Stimulated activated CD4-positive, alpha-beta T cell treated with anti-CD3 and anti-CD28 coated beads, Interleukin-4, amount 100 ng/mL, for 1 hour (primary cell): ENCODE results near the gene SHISA6.
A peak's percentile ranks its signal among the peaks of the same experiment; 100 is the strongest.

Experiments used
- DNase-seq: peaks from one replicate; pipeline ENCODE4 v3.0.0-alpha.2; 2020

Gene SHISA6

GRCh38 chr17:11545696-11546095 is 304.7 kb downstream of the SHISA6 start:
- DNase-seq, result no peak

DNA sequence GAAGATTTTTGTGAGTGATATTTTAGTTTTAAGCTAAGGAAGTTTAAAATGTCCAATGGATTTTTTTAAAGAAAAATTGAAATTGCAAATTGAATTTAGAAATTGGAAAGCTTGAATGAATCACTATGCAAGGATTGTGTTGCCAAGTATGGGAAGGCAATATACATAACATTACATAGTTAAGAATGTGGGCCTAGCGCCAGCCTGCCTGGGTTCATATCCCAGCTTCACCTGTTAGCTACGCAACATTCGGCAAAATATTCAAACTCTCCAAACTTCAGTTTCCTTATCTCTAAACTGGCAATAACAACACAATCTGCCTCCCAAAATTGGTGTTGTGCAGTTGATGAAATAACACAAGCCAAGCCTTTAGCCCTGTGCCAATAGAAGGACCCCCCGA is 306.8 kb downstream of the SHISA6 start:
- no peak for DNase-seq

DNA sequence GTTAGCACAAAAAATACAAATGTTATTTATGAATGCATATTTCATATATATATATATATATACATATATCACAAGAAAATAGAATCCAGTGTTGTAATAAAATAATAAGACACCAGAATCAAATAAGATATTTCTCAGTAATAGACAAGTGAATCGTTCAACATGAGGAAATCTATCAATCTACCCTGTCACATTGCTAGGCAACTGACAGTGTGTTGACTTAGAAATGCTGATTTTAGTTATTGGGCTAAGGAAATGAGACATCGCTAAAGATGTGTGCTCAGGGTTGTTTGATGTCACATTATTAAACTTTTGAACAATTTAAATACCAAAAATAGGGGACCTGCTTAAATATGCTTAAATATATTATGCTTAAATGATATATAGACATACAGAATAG is 307.4 kb downstream of the SHISA6 start:
- no peak for DNase-seq

DNA sequence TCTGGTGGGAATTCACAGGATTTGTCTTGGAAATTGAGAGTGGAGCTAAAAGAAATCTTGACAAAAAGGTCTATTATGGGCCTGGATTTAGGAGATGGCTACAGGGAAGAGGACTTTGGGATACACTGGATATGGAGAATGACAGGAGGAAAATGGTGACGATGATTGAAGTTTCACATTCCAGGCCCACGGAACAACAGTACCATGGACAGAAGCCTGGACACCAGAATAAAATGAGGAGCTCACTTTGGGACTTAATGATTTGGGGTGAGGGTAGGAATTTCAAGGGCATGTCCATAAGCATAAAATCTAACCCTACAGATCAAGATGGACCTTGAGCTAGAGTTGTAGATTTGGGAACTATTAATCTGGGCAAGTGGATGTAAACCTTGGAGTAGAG is 309.4 kb downstream of the SHISA6 start:
- no peak for DNase-seq

DNA sequence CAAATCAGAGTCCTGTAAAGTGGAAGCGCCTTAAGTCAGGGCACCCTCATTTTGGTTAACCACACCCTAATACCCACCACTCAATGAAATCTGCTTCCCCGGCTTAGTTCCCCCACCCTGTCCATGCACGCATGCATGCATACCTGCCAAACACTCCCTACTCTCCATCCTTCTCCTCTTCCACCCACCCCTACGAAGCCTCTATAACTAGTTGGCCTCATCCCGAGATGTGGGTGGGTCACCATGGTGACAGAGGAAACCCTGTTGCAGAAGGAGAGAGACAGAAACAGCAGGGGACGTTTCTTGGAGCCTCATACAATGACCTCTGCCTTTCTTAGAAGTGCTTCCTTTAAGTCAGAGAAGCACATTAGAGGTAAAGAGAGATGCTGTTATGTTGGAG is 310.4 kb downstream of the SHISA6 start:
- no peak for DNase-seq

GRCh38 chr17:11553135-11553534 is 312.1 kb downstream of the SHISA6 start:
- DNase-seq, result no peak

DNA sequence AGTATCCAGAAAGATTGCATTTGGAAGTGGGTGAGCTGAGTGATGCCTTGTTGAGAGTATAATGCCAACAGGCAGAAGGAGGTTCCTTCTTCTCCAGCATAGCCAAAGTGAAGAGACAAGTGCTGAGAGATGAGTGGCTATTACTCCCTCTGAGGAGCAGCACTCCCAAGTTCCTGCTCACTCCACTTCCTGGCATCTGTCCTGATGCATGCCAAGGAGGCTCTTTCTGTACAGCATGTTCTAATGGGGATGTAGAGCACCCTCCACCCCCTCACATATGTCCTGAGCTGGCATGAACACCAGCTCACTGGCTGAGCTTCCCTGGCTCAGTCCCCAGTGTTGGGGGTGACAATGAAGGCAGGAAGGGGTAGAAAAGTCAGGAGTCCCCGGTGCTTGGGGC is 313.0 kb downstream of the SHISA6 start:
- DNase-seq, result no peak

GRCh38 chr17:11554542-11554941 is 313.5 kb downstream of the SHISA6 start:
- DNase-seq, result no peak

DNA sequence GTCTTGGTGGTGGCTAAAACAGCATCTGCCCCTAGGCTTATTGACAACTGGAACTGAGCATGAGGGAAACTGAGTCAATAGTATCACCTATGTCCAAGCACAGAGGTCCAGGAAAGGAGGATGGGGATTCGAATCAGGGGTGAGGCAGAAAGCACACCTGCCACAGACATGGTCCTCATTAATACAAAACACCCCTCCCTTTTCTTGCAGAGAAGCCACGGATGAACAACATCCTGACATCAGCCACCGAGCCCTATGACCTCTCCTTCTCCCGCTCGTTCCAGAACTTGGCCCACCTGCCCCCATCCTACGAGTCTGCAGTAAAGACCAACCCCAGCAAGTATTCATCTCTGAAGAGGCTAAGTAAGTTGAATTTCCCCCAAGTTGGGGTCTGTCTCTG is 314.5 kb downstream of the SHISA6 start:
- no peak for DNase-seq

DNA sequence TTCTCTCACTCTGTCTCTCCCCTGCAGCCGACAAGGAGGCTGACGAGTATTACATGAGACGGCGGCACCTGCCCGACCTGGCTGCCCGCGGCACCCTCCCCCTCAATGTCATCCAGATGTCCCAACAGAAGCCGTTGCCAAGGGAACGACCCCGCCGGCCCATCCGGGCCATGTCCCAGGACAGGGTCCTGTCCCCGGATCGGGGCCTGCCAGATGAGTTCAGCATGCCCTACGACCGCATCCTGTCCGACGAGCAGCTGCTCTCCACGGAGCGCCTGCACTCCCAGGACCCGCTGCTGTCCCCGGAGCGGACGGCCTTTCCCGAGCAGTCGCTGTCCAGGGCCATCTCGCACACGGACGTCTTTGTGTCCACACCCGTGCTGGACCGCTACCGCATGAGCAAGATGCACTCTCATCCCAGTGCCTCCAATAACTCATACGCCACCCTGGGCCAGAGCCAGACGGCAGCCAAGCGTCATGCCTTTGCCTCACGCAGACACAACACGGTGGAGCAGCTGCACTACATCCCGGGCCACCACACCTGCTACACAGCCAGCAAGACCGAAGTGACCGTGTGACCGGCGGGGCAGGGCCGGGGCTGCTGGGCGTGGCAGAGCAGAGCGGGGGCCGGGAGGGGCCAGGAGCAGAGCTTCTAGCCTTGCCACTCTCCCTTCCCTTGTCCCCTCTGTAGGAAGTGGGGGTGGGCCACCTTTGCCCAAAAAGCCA is 316.9 kb downstream of the SHISA6 start:
- no peak for DNase-seq

DNA sequence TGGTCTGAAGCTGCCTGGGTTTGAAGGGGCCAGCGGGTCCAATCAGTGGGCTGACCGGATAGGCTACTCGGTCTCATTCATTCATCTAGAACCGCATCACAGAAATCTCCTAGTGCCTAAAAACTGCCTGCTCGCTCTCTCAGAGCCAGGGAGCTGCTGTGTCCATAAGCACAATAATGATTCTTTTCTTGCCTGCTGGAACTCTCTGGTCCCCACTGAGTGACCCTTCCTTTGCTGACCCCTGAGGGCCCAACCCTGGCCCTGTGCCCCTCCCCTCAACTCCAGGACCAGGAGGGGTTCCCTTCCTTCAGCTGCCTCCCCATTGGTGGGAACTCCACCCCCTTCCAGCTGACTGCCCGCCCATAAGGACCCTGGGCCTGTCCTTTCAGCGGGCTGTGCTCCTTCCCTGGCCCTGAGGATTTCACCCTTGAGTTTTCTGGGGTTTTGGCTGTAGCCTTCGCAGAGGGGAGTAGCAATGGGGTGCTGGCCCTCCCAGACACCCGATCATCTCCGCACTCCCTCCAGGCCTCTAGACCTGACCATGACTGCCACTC is 317.7 kb downstream of the SHISA6 start:
- no peak for DNase-seq

GRCh38 chr17:11559601-11560000 is 318.6 kb downstream of the SHISA6 start:
- no peak for DNase-seq

GRCh38 chr17:11561281-11561680 is 320.3 kb downstream of the SHISA6 start:
- DNase-seq, result no peak

- DNase-seq, result no peak
Measured at GRCh38 chr17:11561702-11562101, 320.7 kb downstream of the SHISA6 start.

- DNase-seq, result no peak
Measured at GRCh38 chr17:11564589-11565380, 323.8 kb downstream of the SHISA6 start.

- DNase-seq, result no peak
Measured at GRCh38 chr17:11565591-11565990, 324.6 kb downstream of the SHISA6 start.

- DNase-seq, result no peak
Measured at GRCh38 chr17:11578998-11579397, 338.0 kb downstream of the SHISA6 start.

GRCh38 chr17:11580677-11581076 is 339.7 kb downstream of the SHISA6 start:
- DNase-seq, result no peak

DNA sequence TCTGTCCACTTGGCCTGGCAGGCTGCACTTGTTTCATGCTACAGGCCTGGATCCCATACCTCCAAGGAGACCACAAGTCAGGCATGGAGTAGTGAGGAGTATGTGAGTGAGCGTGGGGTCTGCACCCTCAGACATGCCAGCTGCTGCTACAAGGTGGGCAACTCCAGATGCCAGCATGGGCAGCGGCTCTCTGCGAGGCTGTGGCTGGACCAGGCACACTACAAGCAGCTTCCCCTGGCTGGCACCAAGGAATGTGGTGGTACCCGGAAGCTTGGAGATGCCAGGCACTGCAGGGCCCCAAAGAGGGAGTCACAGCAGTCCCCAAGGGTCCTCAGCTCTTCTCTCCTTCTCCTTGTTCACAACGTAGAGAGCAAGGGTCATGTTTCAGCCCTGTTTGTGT is 341.2 kb downstream of the SHISA6 start:
- DNase-seq, result no peak

GRCh38 chr17:11583306-11583992 is 342.4 kb downstream of the SHISA6 start:
- no peak for DNase-seq

DNA sequence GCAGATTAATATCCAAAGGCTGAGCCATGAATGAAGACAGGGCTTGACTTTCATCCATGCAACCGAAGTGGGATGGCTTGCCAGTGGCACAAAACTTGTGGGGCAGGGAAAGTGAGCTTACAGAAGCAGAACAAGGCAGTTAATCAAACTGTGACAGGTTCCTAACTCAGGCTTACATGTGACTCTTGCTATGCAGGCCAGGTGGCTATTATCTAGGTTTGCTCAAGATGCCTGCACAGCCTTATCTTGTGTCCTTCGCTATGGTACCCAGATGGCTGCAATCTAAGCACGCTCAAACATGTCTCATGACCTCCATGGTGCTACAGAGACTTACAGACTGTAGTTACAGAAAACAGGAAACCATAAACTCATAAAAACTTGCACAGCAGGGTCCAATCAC is 348.7 kb downstream of the SHISA6 start:
- DNase-seq, result no peak

DNA sequence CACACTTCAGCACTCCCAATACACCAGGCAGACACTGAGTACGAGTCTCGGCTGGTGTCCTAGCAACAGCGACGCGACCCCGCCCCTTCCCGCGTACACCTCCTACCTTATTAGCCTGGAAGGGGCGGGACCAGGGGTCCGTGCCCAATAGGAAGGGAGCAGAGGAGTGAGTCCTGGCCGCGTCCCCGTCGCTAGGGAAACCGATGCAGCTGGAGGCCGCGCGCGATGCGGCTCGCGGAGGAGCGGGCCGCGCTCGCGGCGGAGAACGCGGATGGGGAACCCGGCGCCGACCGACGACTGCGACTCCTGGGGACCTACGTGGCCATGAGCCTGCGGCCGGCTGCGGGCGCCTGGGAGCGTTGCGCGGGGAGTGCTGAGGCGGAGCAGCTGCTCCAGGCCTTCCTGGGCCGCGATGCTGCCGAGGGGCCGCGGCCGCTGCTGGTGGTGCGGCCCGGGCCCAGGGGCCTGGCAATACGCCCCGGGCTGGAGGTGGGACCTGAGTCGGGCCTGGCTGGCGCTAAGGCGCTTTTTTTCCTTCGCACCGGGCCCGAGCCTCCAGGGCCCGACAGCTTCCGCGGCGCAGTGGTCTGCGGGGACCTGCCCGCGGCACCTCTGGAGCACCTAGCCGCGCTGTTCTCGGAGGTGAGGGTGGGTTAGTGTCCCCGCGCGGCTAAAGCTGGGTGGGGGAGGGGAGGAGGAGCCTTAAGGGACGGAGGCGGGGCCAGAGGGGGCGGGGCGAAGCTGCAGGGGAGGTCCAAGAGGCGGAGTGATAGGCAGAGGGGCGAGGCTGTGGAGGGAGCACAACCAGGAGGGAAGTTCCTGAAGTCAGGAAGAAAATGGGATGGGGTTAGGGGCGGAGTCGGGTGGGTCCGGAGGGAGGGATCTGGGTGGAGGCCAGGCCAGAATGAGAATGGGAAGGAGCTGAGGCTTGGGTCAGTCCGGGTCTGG is 357.5 kb downstream of the SHISA6 start, which contains the start of gene DNAH9:
DNAH9 (plus strand) TSS at position 197 of the 948 bp plus-strand sequence; CDS start at position 226, 29 bp downstream.
- DNase-seq, result peak; percentile 16
